Sigmoid colon (tissue), 7 donors: ENCODE measurements around the gene ZFP92. TPM values are rescaled to one million over a fixed set of nuclear protein-coding genes. Genes with fewer than 3 reads are reported as not detected.
A peak's percentile ranks its signal among the peaks of the same experiment; 100 is the strongest.

ENCODE experiments used
- DNase-seq: peaks from one replicate; pipeline ENCODE4 v3.0.0-alpha.2; 2019
- H3K27ac ChIP-seq, 4 donors: fragments of 200-600 bp; sonication (generic); one replicate each; pipeline ENCODE4 v1.5.1; 2016 to 2019; ENCODE audit warnings: mild to moderate bottlenecking in 1 of 4
- H3K27me3 ChIP-seq, 3 donors: fragments of 200-600 bp; sonication (generic); one replicate each; pipeline ENCODE4 v1.5.1; 2019; ENCODE audit warnings: mild to moderate bottlenecking in 1 of 3
- H3K36me3 ChIP-seq, 4 donors: fragments of 200-600 bp; sonication (generic); one replicate each; pipeline ENCODE4 v1.5.1; 2016 to 2019
- H3K4me1 ChIP-seq, 4 donors: fragments of 200-600 bp; sonication (generic); one replicate each; pipeline ENCODE4 v1.5.1; 2017 to 2019
- H3K4me3 ChIP-seq, 4 donors: fragments of 200-600 bp; sonication (generic); one replicate each; pipeline ENCODE4 v1.5.1; 2017 to 2019; ENCODE audit warnings: mild to moderate bottlenecking in 2 of 4, moderate library complexity in 1 of 4
- H3K9me3 ChIP-seq, 4 donors: fragments of 200-600 bp in 3 of 4; sonication (generic) in 3 of 4; one replicate each; pipeline versions ENCODE4 v1.5.1 to v1.6.1; 2013 to 2019
- CTCF ChIP-seq, 4 experiments: fragments of 450-650 bp in 3 of 4; fragments of 200-600 bp in 1 of 4; IDR thresholded peaks; one replicate each; pipeline ENCODE4 v1.5.1; 2016 to 2019; ENCODE audit warnings: antibody characterized with exemption in 4 of 4, mild to moderate bottlenecking in 3 of 4, moderate library complexity in 2 of 4
- EP300 ChIP-seq, 4 donors: sonication (generic); formaldehyde crosslinking; IDR thresholded peaks; one replicate each; pipeline ENCODE4 v1.6.1; 2017; ENCODE audit warnings: antibody characterized with exemption in 4 of 4
- POLR2A ChIP-seq, 2 donors: fragments of 450-650 bp; IDR thresholded peaks; one replicate each; pipeline ENCODE4 v1.6.1; 2016; ENCODE audit warnings: antibody characterized with exemption in 2 of 2, mild to moderate bottlenecking in 2 of 2, moderate library complexity in 2 of 2
- POLR2AphosphoS5 ChIP-seq, 4 donors: sonication (generic); formaldehyde crosslinking; IDR thresholded peaks; one replicate each; pipeline ENCODE4 v1.6.1; 2017; ENCODE audit warnings: antibody characterized with exemption in 4 of 4
- WGBS, 2 donors: extraction: QIAGEN DNeasy Blood & Tissue Kit; methylation state at CpG; one replicate each; pipeline ENCODE4 v1.1.7; 2013; 5-methylcytosine and 5-hydroxymethylcytosine counted together
- intact Hi-C: fragments of 100-400 bp; cut with DNase I; formaldehyde crosslinking; loops from one replicate; pipeline ENCODE4 v1.15.1; 2023
- polyA plus RNA-seq, 3 donors: library from polyadenylated mRNA; stranded (reverse); fragments of 200-250 nt; gene quantifications; one replicate each; pipeline ENCODE4 v1.2.3, GENCODE V29; 2013
- total RNA-seq, 4 donors: library from RNA; depleted of rRNA; stranded (reverse); fragments of >200 nt; gene quantifications; one replicate each; pipeline ENCODE4 v1.1.0, GENCODE V29; 2016
- donor health status: healthy with polysubstance abuse.
- donor health status: Bipolar disorder and iron deficiency.
- donor health status: healthy.

The ZFP92 gene
- total and polyA plus RNA-seq, 7 donors = 0.35 to 2.2 (median 1.9) TPM; not detected in 2

- Histone ChIP-seq H3K9me3 (no peaks in the 10 kb centered on the region), H3K4me1 (peaks cover 0 to 13% (median 5%) of the 10 kb centered on the region in 4 donors), H3K4me3 (no peak overlapping the region), H3K27ac (no peak overlapping the region), H3K27me3 (no peaks in the 10 kb centered on the region), H3K36me3 (no peaks in the 10 kb centered on the region)
- intact Hi-C loops = no loop called here
- no peak for DNase-seq
- 34 to 68% methylated on average over 3 of the region's 3 CpGs for WGBS, 2 donors
- TF ChIP-seq POLR2A (IDR thresholded peaks at IDR 0.05) (no peak), EP300 (IDR thresholded peaks at IDR 0.05) (no peak), POLR2AphosphoS5 (IDR thresholded peaks at IDR 0.05) (no peak), CTCF (IDR thresholded peaks at IDR 0.05) (no peak)
These were observed 3.5 kb upstream of the ZFP92 start for GRCh38 chrX:153407736-153408135.

- H3K27ac ChIP-seq = no peak overlapping the region
- no peaks in the 10 kb centered on the region for H3K9me3 ChIP-seq
- H3K36me3 ChIP-seq = no peaks in the 10 kb centered on the region
- no peak for TF ChIP-seq CTCF (IDR thresholded peaks at IDR 0.05)
- no peak for TF ChIP-seq POLR2AphosphoS5 (IDR thresholded peaks at IDR 0.05)
- TF ChIP-seq EP300 (IDR thresholded peaks at IDR 0.05) = no peak
- TF ChIP-seq POLR2A (IDR thresholded peaks at IDR 0.05) = no peak
- peaks cover 0 to 14% (median 5%) of the 10 kb centered on the region in 4 donors for H3K4me1 ChIP-seq
- 86 to 89% methylated on average over 10 of the region's 10 CpGs for WGBS, 2 donors
- no peaks in the 10 kb centered on the region for H3K27me3 ChIP-seq
- DNase-seq = no peak
- intact Hi-C loops = no loop called here
- H3K4me3 ChIP-seq = no peak overlapping the region
These were observed 3.0 kb upstream of the ZFP92 start for GRCh38 chrX:153408221-153408721.

GRCh38 chrX:153408871-153409351 lies 2.4 kb upstream of the ZFP92 start:
- TF ChIP-seq POLR2A (IDR thresholded peaks at IDR 0.05) = no peak
- TF ChIP-seq CTCF (IDR thresholded peaks at IDR 0.05) = no peak
- no peak for TF ChIP-seq EP300 (IDR thresholded peaks at IDR 0.05)
- no peak for TF ChIP-seq POLR2AphosphoS5 (IDR thresholded peaks at IDR 0.05)
- 86 to 92% methylated on average over 12 of the region's 12 CpGs for WGBS, 2 donors
- Histone ChIP-seq H3K27ac (no peak overlapping the region), H3K4me3 (no peak overlapping the region), H3K27me3 (no peaks in the 10 kb centered on the region), H3K4me1 (peaks cover 0 to 14% (median 5%) of the 10 kb centered on the region in 4 donors), H3K9me3 (no peaks in the 10 kb centered on the region), H3K36me3 (no peaks in the 10 kb centered on the region)
- DNase-seq = peak; percentile 51
- intact Hi-C loops = no loop called here

- Histone ChIP-seq H3K9me3 (no peaks in the 10 kb centered on the region), H3K27me3 (no peaks in the 10 kb centered on the region), H3K36me3 (no peaks in the 10 kb centered on the region), H3K27ac (no peak overlapping the region), H3K4me1 (peaks cover 0 to 14% (median 5%) of the 10 kb centered on the region in 4 donors), H3K4me3 (no peak overlapping the region)
- intact Hi-C loops = no loop called here
- no peak for TF ChIP-seq POLR2A (IDR thresholded peaks at IDR 0.05)
- TF ChIP-seq EP300 (IDR thresholded peaks at IDR 0.05) = no peak
- no peak for TF ChIP-seq CTCF (IDR thresholded peaks at IDR 0.05)
- no peak for TF ChIP-seq POLR2AphosphoS5 (IDR thresholded peaks at IDR 0.05)
- WGBS, 2 donors = 77 to 85% methylated on average over 30 of the region's 30 CpGs
- no peak for DNase-seq
These were observed 1.7 kb upstream of the ZFP92 start for GRCh38 chrX:153409414-153410101.
